SK-N-SH (cell line): ENCODE results near the gene CYLC1.

Experiments used
- CTCF ChIP-seq: fragments of 200-600 bp; sonication (generic); IDR thresholded peaks from 2 replicates; pipeline ENCODE4 v1.6.1; 2017; ENCODE audit warnings: antibody characterized with exemption, mild to moderate bottlenecking, moderate library complexity
- JUND ChIP-seq: IDR thresholded peaks from 2 replicates; pipeline ENCODE4 v1.4.0; 2012
- NFIC ChIP-seq: IDR thresholded peaks from 2 replicates; pipeline ENCODE4 v1.4.0; 2012; ENCODE audit warnings: borderline replicate concordance
- REST ChIP-seq: IDR thresholded peaks from 2 replicates; pipeline ENCODE4 v1.6.1; 2012; ENCODE audit warnings: mild to moderate bottlenecking, low read depth, low read length, moderate library complexity
- TCF12 ChIP-seq: IDR thresholded peaks from 2 replicates; pipeline ENCODE4 v1.4.0; 2012

- no peak for TF ChIP-seq CTCF
- no peak for TF ChIP-seq JUND
- TF ChIP-seq REST = no peak
- TF ChIP-seq TCF12 = no peak
- no peak for TF ChIP-seq NFIC
These were observed 27.6 kb downstream of the CYLC1 start for GRCh38 chrX:83888585-83888984.
